ENCODE data around the gene JHY. TPM values are rescaled to one million over a fixed set of nuclear protein-coding genes. Genes with fewer than 3 reads are reported as not detected.

Gene JHY
- total and polyA plus RNA-seq, 8 donors = 0.45 to 13.4 (median 1.4) TPM; not detected in 1

- H3K9me3 ChIP-seq = peaks cover 0 to 6% (median 0%) of the 10 kb centered on the region in 4 donors
- peaks cover 17 to 49% (median 31%) of the 10 kb centered on the region in 4 donors for H3K4me1 ChIP-seq
- intact Hi-C loops (cut with DNase I; ENCODE audit: low total_unique reads) = no loop called here
- 5 to 15% (median 8%) methylated on average over 21 to 35 of the region's 35 CpGs for WGBS, 5 donors
- H3K27me3 ChIP-seq = peaks cover 35 to 100% (median 95%) of the 10 kb centered on the region in 3 donors
- TF ChIP-seq, protein P1, sequence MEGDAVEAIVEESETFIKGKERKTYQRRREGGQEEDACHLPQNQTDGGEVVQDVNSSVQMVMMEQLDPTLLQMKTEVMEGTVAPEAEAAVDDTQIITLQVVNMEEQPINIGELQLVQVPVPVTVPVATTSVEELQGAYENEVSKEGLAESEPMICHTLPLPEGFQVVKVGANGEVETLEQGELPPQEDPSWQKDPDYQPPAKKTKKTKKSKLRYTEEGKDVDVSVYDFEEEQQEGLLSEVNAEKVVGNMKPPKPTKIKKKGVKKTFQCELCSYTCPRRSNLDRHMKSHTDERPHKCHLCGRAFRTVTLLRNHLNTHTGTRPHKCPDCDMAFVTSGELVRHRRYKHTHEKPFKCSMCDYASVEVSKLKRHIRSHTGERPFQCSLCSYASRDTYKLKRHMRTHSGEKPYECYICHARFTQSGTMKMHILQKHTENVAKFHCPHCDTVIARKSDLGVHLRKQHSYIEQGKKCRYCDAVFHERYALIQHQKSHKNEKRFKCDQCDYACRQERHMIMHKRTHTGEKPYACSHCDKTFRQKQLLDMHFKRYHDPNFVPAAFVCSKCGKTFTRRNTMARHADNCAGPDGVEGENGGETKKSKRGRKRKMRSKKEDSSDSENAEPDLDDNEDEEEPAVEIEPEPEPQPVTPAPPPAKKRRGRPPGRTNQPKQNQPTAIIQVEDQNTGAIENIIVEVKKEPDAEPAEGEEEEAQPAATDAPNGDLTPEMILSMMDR (IDR thresholded peaks at IDR 0.05) = no peak
- TF ChIP-seq EP300 (IDR thresholded peaks at IDR 0.05) (no peak), POLR2A (IDR thresholded peaks at IDR 0.05) (no peak), POLR2AphosphoS5 (IDR thresholded peaks at IDR 0.05) (no peak)
- peak; percentile 45 to 88 for DNase-seq
- H3K4me3 ChIP-seq = no peak within 1 kb of the TSS
- H3K36me3 ChIP-seq = no peaks in the 10 kb centered on the region
- no peak within 1 kb of the TSS for H3K27ac ChIP-seq
Observed at GRCh38 chr11:122981388-122982264, 99.1 kb downstream of the JHY start, which contains the start of gene BSX. Gene BSX, minus strand, starts transcription at chr11:122981834. Its CDS starts 163 bp downstream, at chr11:122981671.

- TF ChIP-seq, protein P1 (IDR thresholded peaks at IDR 0.05) = no peak
- no peak for TF ChIP-seq POLR2A (IDR thresholded peaks at IDR 0.05)
- no peak for TF ChIP-seq POLR2AphosphoS5 (IDR thresholded peaks at IDR 0.05)
- no peak overlapping the region for H3K27ac ChIP-seq
Observed at GRCh38 chr11:122983438-122984185, 101.1 kb downstream of the JHY start.

DNA sequence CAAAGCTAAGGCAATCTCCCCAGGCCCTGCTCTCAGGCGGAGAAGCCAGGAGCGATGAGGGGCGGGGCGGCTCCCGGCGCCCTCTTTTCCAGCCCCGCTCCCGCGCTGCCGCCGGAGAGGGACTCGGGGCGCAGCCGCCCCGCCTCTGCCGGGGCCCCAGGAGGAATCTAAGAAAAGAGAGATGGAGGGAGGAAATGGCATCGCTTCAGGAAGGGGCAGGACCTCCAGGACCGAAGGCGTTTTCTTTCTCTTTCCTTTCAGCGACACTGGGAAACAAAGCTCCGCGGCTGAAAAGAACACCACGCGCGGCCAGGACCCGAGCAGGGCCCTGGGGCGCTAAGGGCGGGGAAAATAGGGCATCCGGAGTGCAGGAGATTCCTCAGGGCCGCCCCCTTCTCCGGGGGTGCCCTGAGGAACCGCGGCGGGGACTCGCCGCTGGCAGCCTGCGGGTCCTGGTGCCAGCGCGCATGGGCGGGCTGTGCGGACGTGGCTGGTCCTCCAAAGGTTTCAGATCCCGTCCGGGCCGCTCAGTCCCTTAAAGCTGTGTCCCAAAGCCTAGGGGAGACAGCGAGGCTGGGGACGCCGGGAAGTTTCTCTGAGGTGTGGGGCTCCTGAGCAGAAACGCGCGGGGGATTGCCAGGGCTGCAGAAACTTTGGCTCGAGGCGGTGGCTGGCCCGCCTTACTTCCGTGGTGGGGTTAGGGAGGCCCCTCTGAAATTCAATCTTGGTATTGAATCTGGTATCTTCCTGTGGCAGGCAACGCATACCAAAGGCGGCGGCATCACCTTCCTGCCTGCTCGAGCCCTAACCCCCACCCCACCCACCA, 101.8 kb downstream of the JHY start:
- Histone ChIP-seq H3K4me3 (peak overlapping the region; percentile 57 to 74 (median 66)), H3K27me3 (peaks cover 9 to 80% (median 70%) of the 10 kb centered on the region in 3 donors), H3K4me1 (peaks cover 15 to 31% (median 20%) of the 10 kb centered on the region in 4 donors), H3K27ac (no peak overlapping the region), H3K36me3 (no peaks in the 10 kb centered on the region), H3K9me3 (no peaks in the 10 kb centered on the region)
- WGBS, 5 donors = 0 to 1% (median 1%) methylated on average over 48 to 59 of the region's 59 CpGs
- DNase-seq = peak in 1 of 2 donors; percentile 43
- TF ChIP-seq EP300 (IDR thresholded peaks at IDR 0.05) (no peak), POLR2AphosphoS5 (IDR thresholded peaks at IDR 0.05) (no peak), POLR2A (IDR thresholded peaks at IDR 0.05) (no peak)
- TF ChIP-seq, protein P1 (IDR thresholded peaks at IDR 0.05) = no peak
- intact Hi-C loops (cut with DNase I; ENCODE audit: low total_unique reads) = no loop called here

More at GRCh38 chr11:122983438-122984185, 101.1 kb downstream of the JHY start:
- H3K36me3 ChIP-seq = no peaks in the 10 kb centered on the region
- 6 to 14% (median 10%) methylated on average over 20 to 26 of the region's 26 CpGs for WGBS, 5 donors
- peaks cover 0 to 6% (median 0%) of the 10 kb centered on the region in 4 donors for H3K9me3 ChIP-seq
- peaks cover 15 to 35% (median 20%) of the 10 kb centered on the region in 4 donors for H3K4me1 ChIP-seq
- peak overlapping the region; percentile 57 to 74 (median 66) for H3K4me3 ChIP-seq
- no peak for DNase-seq
- H3K27me3 ChIP-seq = peaks cover 16 to 88% (median 78%) of the 10 kb centered on the region in 3 donors
- intact Hi-C loops (cut with DNase I; ENCODE audit: low total_unique reads) = no loop called here

All from stomach (tissue), 9 donors.